Left forelimb (tissue), 1 donor: ENCODE data around the gene RTP2.
A peak's percentile ranks its signal among the peaks of the same experiment; 100 is the strongest.

Experiments
- DNase-seq: peaks from one replicate; pipeline ENCODE4 v3.0.0-alpha.2; 2018; ENCODE audit warnings: low spot score

RTP2 gene, protein sequence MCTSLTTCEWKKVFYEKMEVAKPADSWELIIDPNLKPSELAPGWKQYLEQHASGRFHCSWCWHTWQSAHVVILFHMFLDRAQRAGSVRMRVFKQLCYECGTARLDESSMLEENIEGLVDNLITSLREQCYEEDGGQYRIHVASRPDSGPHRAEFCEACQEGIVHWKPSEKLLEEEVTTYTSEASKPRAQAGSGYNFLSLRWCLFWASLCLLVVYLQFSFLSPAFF

DNA sequence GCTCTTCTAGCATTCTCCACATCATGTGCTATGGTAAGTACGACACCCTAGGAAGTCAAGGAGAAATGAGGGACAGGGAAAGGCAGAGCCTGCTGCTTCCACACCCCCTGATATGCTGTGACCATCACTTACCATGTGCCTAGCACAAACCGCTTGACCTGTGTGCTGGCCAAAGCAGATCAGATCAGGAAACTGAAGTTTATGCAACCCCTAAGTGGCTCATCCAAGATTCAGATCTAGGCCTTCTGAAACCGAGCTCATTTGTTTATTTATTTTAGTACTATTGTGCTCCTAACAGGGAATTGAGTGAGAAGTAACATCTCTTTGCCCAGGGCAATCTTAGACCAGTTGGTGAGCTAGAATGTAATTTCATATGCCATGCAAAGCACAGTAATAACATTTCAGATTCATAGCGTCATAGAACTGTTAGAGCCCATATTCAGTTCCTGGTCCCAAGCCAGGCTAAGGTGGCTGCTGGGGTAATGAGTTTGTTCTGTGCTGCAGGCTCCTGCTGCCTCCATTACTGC, at the start of gene RTP2:
RTP2 (minus strand) TSS at position 51 of the 527 bp plus-strand sequence. CDS start 429 bp downstream, outside the sequence.
- DNase-seq: no peak

DNA sequence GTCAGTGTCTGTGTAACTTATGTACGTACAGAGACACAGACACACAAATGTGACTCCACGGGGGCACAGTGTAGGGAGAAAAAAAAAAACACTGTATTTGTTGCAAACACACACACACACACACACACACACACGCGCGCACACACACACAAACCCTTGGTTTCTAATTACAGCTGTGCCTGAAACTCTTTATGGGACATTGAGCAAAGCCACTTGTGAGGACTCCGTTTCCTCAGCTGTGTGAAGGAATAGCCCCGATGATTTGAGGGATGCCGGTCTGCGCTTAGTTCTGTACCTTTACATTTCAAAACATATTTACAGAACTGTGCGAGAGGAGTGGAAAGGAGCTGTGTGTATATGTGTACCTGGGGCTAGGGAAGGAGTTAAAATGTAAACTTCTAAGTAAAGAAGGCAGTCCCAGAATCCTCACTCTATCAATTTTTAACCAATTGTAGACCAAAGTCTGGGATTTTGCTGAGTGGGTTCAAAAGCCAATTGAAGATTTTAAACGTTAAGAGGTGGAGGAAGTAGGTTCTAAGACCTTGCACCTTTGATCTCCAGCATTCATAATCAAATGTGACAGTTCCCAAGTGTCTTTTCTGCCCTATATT, 48.3 kb upstream of the RTP2 start:
- no peak for DNase-seq

DNA sequence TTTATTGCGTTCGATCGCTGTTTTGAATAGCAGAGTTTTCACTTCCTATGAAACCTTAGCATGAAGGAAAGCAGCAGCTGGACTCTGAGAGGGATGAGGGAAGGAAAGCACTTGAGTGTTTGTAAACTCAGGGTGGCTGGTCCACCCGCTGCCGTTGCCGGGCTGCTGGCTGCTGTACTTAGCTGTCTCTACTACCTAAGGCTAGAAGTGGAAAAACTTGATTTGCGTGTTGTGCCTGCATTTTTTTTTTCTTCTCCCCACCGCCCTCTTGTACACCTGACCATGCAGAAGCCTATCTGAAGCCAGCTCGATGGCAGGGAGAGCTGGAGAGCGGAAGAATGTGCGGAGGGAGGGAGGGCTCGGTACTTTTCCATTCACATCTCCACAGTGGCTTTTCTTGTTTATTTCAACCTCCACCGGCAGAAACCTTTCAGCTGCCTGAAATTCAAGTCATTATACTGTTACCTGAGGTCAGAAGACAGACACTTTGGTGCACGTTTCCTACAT, 47.7 kb upstream of the RTP2 start:
- no peak for DNase-seq

DNA sequence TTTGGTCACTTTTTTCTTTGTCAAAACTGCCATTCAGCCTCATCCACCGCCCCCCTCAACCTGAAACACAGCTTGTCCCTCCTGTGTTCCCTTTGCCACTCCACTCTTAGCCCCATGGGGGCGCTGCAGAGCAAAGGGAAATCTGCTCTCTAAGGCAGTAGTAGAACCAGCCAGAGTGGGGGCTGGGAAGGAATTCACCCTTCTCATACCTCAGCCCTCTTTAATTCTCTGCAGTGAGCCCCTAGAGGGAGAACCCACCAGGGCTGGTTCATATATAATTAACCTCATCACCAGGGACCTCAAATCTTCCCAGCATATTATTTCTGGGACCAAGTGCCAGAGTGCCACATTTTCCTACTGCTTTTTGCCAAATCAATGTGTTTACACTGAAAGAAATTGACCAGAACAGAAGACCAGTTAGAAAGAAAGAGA, 45.7 kb upstream of the RTP2 start:
- DNase-seq: peak; percentile 89

DNA sequence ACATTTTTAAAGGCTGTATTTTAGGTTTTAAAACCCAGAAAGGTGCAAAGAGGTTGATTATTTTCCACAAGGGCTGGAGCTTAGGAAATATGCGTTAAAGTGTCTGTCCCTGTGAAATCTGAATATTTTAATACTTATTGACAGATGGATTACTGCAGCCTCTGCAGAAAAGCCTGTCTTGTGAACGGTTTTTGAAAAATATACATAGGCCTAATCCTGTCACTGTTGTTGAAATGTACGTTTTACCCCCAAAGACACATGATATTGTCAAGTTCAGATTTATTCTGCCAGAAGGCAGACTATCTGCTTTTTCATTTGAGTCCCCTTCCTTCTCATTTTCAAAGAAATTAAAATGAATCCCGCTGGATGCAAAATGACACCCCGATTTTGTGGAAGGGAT, 45.1 kb upstream of the RTP2 start:
- DNase-seq: no peak

DNA sequence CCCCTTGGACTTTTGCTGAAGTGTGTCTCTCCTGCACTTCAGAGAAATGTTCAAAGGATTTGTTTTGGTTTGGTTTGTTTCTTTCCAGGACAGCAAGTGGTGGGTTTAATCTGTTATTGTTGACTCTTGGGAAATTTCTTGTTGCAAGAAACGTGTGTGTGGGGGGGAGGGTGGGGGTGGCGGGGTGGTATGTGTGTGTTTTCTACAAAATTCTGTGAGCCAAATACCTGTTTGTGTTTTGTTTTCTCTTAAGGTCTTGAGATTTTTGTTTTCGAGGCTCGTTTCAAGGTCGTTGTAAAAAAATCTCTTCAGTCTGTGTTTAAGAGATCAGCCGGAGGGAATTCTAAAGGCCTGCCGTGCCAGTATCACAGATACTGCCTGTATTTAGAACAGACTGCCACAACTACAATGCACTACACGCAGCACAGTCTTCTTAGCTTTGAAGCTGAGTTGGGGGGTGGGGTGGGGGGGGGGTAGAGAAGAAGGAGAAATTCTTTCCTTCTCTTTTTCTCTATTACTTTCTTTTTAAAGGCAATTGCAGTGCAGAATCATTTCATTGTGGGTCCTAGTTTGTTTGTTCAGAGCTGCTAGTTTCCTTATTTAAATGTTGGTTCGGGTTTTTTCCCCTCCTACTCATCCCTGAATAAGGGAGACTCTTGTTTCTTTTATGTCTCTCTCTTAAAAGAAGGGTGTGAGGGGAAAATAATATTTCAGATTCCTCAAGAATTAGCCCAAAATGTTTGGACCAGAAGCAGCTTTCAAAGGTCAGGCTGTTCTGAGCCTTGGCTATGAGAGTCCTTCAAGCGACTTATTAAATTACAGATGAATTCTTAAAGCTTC, 44.3 kb upstream of the RTP2 start:
- no peak for DNase-seq

DNA sequence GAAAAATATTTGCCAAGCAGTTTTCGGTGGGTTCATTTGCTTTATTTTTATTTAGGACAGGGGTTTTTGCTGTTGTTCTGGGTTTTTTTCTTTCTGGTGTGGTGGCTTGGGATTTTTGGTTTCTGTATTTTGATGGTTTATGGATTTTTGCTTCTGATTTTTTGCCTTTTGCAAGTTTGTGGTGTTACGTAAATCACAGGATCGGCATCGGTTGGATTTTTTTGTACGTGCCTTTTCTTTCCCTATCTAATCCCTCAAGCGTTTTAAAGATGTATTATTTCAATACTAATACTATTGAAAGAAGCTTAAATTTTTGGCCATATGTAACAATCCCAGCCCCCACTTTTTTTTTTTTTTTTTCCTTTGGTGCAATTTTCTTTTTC, 43.7 kb upstream of the RTP2 start:
- DNase-seq: no peak

DNA sequence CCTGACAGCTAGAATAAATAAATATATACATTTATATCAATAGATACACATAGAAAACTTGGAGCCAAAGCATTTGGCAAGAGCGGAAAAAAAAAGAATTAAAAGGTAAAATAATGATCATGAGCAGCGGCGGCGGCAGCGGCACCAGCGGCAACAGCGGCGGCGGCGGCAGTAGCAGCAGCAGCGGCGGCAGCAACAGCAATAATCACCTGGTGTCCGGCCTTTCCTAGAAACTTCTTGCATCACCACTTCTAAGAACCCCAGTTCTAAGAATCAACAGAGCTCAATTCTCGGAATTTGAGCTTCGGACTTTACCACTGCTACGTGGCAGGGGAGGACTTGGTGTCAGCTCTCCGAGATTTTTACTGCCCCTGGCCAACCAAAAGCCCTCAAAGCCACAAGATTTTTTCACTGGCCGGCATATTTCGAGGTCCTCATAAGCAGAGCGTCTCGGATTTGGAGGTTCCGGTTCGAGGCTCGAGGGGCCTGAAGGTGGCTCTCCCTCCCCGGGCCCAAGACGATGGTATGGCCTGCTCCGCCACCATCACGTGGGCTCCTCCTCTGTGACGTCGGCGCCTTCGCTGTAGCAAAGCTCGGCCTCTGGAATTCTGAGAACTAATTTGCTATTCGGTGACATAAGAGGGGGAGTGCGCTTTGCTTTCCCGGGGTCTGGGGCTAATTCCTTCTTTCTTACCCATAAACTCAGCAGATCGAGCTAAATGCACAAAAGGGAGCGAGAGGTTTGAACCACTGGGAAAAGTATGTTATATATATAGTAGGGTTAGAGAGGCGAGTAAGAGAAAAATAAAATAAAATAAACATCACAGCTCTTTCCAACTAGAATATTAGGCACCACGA, 43.1 kb upstream of the RTP2 start, which contains the start of gene BCL6:
BCL6 (minus strand) TSS at position 268 of the 858 bp plus-strand sequence. CDS start 11,775 bp downstream, outside the sequence.
- DNase-seq: peak; percentile 97

DNA sequence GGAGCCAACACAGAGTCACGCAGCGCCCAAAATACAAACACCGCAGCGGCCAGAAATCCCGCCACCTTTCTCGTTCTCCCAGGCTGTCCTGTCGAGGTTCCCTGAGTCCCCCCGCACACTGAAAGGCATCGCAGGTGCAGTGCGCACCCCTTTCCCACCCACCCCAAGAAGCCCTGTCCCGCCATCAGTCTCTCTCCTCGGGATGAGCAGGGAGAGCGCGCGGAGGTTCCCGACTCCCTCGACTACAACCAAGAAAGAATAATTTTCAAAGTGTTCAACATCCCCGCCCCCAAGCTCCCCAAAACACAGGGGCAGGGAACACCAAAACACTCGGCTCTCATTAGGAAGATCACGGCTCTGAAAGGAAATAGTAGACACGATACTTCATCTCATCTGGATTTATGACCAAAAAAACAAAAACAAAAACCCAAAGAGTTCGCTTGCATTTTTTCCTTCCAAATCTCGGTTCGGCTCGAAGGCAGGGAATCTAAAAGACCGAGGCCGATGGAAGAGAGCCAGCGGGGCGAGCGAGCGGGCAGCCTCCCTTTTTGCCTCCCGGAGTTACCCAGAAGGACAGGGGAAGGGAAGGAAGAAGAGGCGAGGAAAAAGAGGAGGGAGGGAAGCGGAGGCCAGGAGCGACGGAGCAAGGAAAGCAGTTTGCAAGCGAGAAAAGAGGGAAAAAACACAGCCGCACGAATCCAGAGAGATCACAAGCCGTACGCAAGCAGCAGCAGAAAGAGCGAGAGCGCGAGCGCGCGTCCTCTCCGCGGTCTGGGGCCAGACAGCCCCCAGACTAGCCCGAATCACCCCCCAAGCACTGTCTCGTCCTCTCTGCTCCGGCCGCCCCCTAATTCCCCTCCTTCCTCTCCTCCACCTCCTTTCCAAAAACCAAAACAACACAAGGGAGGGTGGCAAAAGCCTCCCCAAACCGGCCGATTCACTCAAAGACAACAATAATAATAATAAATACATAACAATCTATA, 42.1 kb upstream of the RTP2 start:
- peak; percentile 89 for DNase-seq

DNA sequence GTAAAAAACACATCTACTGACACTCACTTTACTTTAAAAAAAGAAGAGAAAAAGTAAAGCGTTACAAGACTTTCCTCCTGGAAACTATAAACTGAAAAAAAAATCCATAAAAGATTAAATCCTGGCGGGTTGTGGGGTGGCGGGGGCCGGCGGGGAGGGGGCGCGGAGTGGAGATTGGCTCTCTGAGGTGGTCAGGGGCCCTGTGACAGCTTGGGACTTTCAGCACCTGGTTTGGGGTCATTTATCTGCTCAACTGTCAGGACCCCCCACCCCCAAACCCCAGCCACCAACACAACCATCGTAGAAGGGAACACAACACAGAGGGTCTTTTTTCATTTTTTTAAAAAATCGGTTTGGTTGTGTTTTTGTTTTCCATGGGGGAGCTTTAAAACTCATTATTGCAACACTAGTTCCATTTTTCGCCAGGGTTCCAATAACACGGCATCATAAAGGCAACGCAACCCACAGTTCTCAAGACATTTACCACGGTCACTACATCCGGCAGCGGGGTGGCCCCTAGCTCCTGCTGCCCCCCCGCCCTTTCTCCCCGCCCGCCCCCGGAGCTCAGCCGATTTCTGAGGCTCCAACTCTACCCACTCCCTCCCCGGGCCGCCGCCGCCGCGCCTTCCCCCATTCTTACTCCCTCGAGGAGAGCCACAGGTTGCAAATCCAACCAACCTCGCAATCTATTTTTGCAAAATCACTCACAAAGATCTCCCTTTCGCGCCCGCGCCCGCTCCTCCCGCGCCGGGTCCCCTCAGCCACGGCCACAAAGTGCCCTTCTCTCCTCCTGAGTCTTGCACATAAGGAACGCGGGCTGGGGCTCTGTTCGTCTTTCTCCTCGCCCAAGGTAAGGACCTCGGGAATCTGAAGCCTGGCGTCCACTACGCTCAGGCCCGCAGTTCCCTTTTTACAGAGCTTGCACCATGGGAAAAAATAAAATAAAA, 41.1 kb upstream of the RTP2 start:
- DNase-seq: peak; percentile 82

DNA sequence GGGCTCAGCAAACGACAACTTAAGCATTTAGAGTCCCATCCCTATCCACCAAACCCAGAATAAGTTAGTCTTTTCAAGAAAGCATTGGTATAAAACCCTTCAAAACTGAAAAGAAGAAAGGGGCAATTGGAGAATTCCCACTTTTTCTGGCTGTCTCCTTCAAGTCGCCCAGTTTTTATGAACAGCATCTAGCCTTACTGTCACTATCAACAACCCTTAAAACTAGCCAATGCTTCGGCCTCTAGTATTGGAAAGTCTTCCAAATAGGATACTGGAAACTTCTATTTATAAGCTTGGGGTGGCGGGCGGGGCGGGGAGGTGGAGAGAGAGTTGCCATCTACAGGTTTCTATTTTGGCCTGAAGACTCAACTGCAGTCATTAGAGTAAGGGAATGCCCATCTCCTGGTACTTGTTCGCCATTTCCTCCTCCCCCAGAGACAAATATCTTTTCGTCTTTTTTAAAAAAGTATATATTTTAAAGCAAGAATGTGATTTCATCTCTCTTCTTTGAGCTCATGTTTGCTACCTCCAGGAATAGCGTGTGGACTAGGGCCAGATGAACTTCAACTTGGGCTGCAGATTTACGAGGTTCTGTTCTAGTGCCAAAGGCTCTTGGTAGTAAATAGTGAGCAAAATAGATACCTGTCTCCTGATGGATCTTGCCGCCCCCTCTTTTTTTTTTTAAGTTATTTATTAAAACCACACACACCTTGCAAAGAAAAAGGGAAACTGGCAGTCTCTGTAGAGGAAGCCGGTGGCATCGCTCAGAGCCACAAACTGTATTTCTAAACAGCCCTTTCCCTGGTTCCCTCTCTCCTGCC, 40.2 kb upstream of the RTP2 start:
- no peak for DNase-seq

DNA sequence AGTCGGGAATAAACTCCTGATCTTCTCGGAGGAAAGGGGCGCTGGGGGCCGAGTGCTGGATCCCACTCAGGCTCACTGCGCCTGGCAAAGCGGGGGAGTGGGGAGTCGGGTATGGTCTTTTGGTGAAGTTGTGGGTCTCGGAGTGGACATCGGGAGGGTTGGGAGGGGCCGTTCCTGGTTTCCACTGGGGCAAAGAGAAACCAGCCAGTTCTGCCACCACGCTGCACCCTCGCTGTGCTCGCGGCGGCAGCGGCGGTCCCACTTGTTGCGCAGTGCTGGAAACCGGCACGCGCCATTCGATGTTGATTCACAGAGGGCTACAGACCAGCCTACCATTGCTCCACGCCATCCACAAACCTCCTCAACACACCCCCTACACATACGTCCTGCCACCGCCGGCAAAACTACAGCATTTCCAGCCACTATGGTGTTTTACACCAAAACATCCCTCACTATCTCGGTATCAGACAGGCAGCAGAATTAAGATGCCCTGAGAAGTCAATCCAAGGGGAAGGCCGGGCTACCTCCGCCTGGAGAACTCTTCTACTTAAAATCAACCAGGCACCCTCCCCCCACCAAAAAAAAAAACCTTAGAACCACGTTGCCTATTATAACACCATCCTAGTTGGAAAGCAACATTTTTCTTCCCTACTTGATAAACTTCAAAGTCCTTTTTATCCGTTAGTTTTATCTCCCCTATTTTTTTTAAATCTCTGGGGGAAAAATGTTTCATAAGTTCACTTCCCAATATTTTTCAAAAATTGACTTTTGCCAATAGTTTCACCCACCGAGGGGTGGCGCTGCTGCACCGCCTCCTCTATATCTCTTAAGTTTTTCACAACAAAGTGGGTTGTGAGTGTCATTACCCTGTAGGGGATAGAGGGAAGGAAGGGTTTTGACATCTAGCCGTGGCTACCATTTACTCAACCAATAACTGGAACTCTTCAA, 39.3 kb upstream of the RTP2 start:
- DNase-seq: no peak

DNA sequence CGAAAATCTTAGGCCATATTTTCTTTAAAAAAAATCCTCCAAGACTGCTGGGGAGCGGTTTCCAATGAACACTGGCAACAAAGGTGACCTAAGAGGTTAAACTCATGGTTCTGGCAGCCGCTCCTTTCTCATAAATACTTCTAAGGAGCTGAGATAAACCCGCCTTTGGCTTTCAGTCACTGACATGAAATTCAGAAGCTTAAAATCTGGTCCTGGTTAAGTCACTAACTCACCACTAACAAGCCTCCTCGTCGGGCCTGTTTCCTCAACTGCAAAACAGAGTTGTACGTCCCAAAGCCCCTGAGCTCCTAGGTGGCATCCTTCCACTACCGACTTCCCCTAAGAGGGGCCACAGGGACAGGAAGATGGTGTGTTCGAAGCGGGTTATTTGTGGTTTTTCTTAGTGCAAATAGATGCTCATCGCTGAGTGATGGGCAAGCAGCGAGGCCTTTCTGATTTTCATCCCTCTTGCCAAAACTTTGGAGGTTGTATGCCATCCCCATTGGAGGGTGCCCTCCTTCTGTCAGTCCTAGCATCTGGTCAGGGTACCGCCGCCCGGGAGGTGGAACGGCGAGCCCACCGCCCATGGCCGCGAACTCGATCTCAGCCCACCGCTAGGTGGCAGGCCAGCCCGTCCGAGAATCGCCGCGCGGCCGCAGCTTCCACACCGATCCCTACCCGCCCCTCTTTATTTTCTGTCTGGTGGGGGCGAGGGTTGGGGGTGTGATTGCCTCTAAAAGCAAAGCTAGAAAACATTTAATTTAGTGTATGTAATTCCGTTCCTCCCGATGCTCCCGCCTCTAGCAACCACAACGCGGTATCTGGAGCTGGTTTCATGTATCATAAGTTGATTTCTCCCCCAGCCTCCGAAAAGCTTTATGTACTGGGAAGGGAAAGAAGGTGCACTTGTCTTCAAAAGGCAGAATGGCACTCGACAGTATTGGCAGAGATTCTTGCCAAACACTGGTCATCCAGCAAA, 38.4 kb upstream of the RTP2 start:
- peak; percentile 89 for DNase-seq

DNA sequence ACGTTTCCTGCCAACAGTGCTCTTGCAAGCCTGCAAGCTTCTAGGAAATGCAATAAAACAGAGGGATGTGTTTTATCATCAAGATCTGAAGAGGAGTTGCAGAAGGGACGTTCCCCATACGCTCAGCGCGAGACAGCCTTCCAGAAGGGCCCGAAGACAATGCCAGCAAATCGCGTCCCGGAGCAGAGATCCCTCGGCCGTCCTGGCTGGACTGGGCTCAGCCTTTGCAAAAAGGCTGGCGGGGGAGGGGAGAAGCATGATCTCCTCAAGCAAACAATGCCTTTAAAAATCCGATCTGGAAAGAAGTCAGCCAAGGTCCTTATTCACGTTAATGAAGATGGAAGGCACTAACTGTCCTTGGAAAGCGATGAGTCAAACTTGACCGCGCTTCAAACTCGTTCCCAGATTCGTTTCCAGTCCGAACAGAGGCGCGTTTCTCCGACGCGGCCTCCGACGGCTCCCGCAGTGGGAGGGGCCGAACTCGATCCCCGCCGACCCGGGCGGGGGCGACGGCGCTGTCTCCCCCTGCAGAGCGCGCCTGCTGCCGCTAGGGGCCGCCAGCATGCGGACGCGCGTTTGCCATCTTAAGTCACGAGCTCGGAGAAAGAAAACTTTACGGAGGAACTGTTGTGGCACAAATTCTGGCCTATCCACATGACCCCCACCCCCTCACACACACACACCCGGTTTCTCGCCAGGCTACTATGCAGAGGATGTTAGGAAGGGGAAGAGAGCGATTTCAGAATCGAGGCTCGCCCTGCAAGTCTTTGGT, 37.4 kb upstream of the RTP2 start:
- DNase-seq: peak; percentile 94

DNA sequence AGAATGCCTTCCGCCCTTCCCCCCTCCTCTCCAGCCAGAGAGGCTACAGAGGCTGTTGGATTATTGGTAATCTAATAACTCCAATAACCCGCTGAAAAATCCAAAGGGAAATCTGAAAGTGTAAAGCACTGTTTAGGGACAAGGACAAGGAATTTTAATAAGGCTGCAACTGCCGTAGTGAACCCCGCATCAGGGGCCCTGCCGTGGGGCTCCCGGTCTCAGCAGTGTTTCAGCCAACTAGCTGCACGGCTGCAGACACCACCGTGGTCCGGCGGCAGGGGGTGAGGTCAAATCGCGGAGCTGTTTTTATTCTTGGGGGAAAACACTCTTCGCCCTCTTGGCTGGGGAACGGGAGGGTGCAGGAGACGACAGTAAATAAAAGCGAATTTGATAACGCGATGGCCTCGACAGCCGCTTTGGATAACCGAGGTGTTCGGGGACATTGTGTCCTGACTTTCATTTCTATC, 36.8 kb upstream of the RTP2 start:
- peak; percentile 90 for DNase-seq
